Measurements from ENCODE around the gene LIMS1. TPM values are rescaled to one million over a fixed set of nuclear protein-coding genes. Genes with fewer than 3 reads are reported as not detected.
"Not testable (repeated sequence)": the region's sequence is repeated elsewhere in the genome, so short reads cannot be mapped to it uniquely, and the experiment has no call there.

The LIMS1 gene
- polyA plus RNA-seq, 3 donors, result 44.0 to 130 (median 124) TPM

DNA sequence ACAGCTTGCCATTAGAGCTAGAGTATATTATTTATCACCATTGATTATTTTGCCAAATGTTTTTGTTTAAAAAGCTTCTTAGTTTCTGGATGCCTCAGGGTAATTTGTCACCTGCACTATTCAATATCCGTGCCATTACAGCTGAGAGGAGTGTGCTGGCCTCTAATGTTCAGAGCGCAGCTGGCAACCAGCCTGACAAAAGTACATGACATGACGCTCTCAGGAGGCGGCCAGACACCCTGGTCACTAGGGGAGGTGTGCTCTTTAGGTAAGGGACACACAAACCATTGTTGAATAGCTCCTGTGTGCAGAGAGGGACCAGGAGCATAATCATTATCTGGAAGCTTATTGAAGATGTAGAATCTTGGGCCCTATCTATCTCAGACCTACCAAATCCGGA lies 20.3 kb downstream of the LIMS1 start:
- peaks cover 0 to 3% of the 10 kb centered on the region in 2 donors for H3K36me3 Mint-ChIP-seq
- no peak overlapping the region for H3K27ac ChIP-seq (ENCODE audit: low read depth in 1 of 2, low read length in 2 of 2)
- H3K27me3 Mint-ChIP-seq (ENCODE audit: low read depth in 3 of 3), result no peaks in the 10 kb centered on the region
- H3K9me3 Mint-ChIP-seq, result no peaks in the 10 kb centered on the region
- peak overlapping the region in 1 of 7 donors; percentile 12 for H3K27ac Mint-ChIP-seq
- H3K9ac ChIP-seq (ENCODE audit: insufficient read depth, low read length, poor library complexity, severe bottlenecking), result no peak overlapping the region
- TF ChIP-seq, protein P1, sequence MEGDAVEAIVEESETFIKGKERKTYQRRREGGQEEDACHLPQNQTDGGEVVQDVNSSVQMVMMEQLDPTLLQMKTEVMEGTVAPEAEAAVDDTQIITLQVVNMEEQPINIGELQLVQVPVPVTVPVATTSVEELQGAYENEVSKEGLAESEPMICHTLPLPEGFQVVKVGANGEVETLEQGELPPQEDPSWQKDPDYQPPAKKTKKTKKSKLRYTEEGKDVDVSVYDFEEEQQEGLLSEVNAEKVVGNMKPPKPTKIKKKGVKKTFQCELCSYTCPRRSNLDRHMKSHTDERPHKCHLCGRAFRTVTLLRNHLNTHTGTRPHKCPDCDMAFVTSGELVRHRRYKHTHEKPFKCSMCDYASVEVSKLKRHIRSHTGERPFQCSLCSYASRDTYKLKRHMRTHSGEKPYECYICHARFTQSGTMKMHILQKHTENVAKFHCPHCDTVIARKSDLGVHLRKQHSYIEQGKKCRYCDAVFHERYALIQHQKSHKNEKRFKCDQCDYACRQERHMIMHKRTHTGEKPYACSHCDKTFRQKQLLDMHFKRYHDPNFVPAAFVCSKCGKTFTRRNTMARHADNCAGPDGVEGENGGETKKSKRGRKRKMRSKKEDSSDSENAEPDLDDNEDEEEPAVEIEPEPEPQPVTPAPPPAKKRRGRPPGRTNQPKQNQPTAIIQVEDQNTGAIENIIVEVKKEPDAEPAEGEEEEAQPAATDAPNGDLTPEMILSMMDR (IDR thresholded peaks at IDR 0.05), result no peak
- H3K27me3 ChIP-seq (ENCODE audit: control insufficient read depth in 2 of 2, insufficient read depth in 2 of 2, low read length in 2 of 2), result no peaks in the 10 kb centered on the region
- peaks cover 24% of the 10 kb centered on the region for H4K20me1 ChIP-seq (ENCODE audit: insufficient read depth, low read length)
- H3K79me2 ChIP-seq (ENCODE audit: insufficient read depth, low read length), result peaks cover 48% of the 10 kb centered on the region
- 94% methylated on average over 2 of the region's 5 CpGs for WGBS (ENCODE audit: insufficient coverage)
- intact Hi-C loops (cut with micrococcal nuclease), result no loop called here
- H3K9me3 ChIP-seq (replicated peaks in 1 of 2; ENCODE audit: control insufficient read depth in 1 of 2, insufficient read depth in 1 of 2, low read length in 2 of 2), result no peaks in the 10 kb centered on the region
- H2AFZ ChIP-seq (ENCODE audit: insufficient read depth, low read depth, low read length, poor library complexity, severe bottlenecking), result no peak overlapping the region
- H3K4me2 ChIP-seq (replicated peaks; ENCODE audit: extremely low read depth, low read length, poor library complexity, severe bottlenecking), result no peak overlapping the region
- H3K4me1 ChIP-seq (ENCODE audit: control insufficient read depth in 1 of 2, insufficient read depth in 2 of 2, low read length in 2 of 2), result no peaks in the 10 kb centered on the region
- DNase-seq, result no peak
- no peak overlapping the region for H3K4me3 ChIP-seq (replicated peaks in 1 of 3; ENCODE audit: low read depth in 2 of 3, low read length in 3 of 3)
- H3K4me1 Mint-ChIP-seq, result peaks cover 2% of the 10 kb centered on the region
- H3K4me3 Mint-ChIP-seq, result no peak overlapping the region
- H3K36me3 ChIP-seq (replicated peaks in 1 of 2; ENCODE audit: control insufficient read depth in 1 of 2, insufficient read depth in 2 of 2, low read length in 2 of 2), result no peaks in the 10 kb centered on the region

DNA sequence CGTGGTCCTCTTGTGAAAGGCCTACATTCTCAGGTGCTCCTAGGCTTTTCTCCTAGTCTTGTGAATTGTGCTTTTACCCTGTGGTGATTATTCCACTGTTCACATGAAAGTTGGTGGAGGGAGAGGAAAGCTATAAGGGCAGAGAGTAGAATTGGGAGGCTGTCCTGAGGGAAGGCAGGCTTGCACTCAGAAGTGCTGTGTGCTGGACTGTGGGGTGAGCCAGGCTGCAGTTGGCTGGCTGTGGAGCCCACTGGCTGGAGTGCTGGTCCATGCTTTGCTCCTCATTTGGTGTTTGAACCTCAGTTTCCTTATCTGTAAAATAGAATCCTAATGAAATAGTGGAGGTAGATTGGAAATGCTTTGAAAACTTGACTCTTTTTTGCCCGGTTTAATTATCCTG lies 21.3 kb downstream of the LIMS1 start:
- 100% methylated on average over 1 of the region's 2 CpGs for WGBS (ENCODE audit: insufficient coverage)
- H3K27ac Mint-ChIP-seq, result peak overlapping the region in 1 of 7 donors; percentile 63
- Histone ChIP-seq H2AFZ (ENCODE audit: insufficient read depth, low read depth, low read length, poor library complexity, severe bottlenecking) (no peak overlapping the region), H3K27ac (ENCODE audit: low read depth in 1 of 2, low read length in 2 of 2) (no peak overlapping the region), H3K36me3 (replicated peaks in 1 of 2; ENCODE audit: control insufficient read depth in 1 of 2, insufficient read depth in 2 of 2, low read length in 2 of 2) (no peaks in the 10 kb centered on the region), H3K4me1 (ENCODE audit: control insufficient read depth in 1 of 2, insufficient read depth in 2 of 2, low read length in 2 of 2) (no peaks in the 10 kb centered on the region), H3K4me3 (replicated peaks in 1 of 3; ENCODE audit: low read depth in 2 of 3, low read length in 3 of 3) (no peak overlapping the region), H3K9ac (ENCODE audit: insufficient read depth, low read length, poor library complexity, severe bottlenecking) (no peak overlapping the region), H4K20me1 (ENCODE audit: insufficient read depth, low read length) (peaks cover 28% of the 10 kb centered on the region), H3K27me3 (ENCODE audit: control insufficient read depth in 2 of 2, insufficient read depth in 2 of 2, low read length in 2 of 2) (no peaks in the 10 kb centered on the region), H3K79me2 (ENCODE audit: insufficient read depth, low read length) (peaks cover 55% of the 10 kb centered on the region), H3K9me3 (replicated peaks in 1 of 2; ENCODE audit: control insufficient read depth in 1 of 2, insufficient read depth in 1 of 2, low read length in 2 of 2) (no peaks in the 10 kb centered on the region), H3K4me2 (replicated peaks; ENCODE audit: extremely low read depth, low read length, poor library complexity, severe bottlenecking) (no peak overlapping the region)
- H3K4me1 Mint-ChIP-seq, result peaks cover 2% of the 10 kb centered on the region
- DNase-seq, result no peak
- H3K4me3 Mint-ChIP-seq, result no peak overlapping the region
- TF ChIP-seq, protein P1 (IDR thresholded peaks at IDR 0.05), result no peak
- peaks cover 0 to 6% of the 10 kb centered on the region in 2 donors for H3K36me3 Mint-ChIP-seq
- H3K9me3 Mint-ChIP-seq, result no peaks in the 10 kb centered on the region
- H3K27me3 Mint-ChIP-seq (ENCODE audit: low read depth in 3 of 3), result no peaks in the 10 kb centered on the region
- intact Hi-C loops (cut with micrococcal nuclease), result no loop called here

DNA sequence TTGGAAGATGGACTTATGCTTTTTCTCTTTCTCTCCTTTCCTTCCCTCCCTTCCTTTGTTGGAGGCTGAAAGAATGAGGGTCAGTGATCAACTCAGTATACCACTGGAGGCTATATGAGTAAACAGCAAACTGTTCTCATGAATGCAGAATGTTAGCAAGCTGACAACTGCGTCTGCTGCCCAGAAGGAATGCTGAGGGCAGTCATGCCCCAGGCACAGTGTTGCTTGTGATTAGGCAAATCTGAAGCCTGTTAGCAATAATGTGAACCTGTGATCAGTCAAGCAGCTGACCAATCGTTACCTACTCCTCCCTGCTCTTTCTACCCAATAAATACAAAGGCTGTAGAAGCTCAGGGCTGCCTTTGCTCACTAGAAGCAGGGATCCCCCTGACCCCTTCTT lies 22.3 kb downstream of the LIMS1 start:
- H3K4me1 Mint-ChIP-seq; intact Hi-C loops (cut with micrococcal nuclease); H2AFZ ChIP-seq (ENCODE audit: insufficient read depth, low read depth, low read length, poor library complexity, severe bottlenecking); H3K27ac ChIP-seq (ENCODE audit: low read depth in 1 of 2, low read length in 2 of 2); H3K36me3 ChIP-seq (replicated peaks in 1 of 2; ENCODE audit: control insufficient read depth in 1 of 2, insufficient read depth in 2 of 2, low read length in 2 of 2); H3K4me1 ChIP-seq (ENCODE audit: control insufficient read depth in 1 of 2, insufficient read depth in 2 of 2, low read length in 2 of 2); H3K9ac ChIP-seq (ENCODE audit: insufficient read depth, low read length, poor library complexity, severe bottlenecking); H3K4me3 Mint-ChIP-seq; H3K4me3 ChIP-seq (replicated peaks in 1 of 3; ENCODE audit: low read depth in 2 of 3, low read length in 3 of 3); H3K36me3 Mint-ChIP-seq; H3K4me2 ChIP-seq (replicated peaks; ENCODE audit: extremely low read depth, low read length, poor library complexity, severe bottlenecking); H3K27me3 Mint-ChIP-seq (ENCODE audit: low read depth in 3 of 3); H3K9me3 ChIP-seq (replicated peaks in 1 of 2; ENCODE audit: control insufficient read depth in 1 of 2, insufficient read depth in 1 of 2, low read length in 2 of 2); DNase-seq; H3K9me3 Mint-ChIP-seq; H3K27me3 ChIP-seq (ENCODE audit: control insufficient read depth in 2 of 2, insufficient read depth in 2 of 2, low read length in 2 of 2): not testable (repeated sequence)
- H4K20me1 ChIP-seq (ENCODE audit: insufficient read depth, low read length), result peaks cover 32% of the 10 kb centered on the region
- peak overlapping the region in 1 of 7 donors; percentile 58 for H3K27ac Mint-ChIP-seq
- 83% methylated on average over 1 of the region's 2 CpGs for WGBS (ENCODE audit: insufficient coverage)
- peaks cover 63% of the 10 kb centered on the region for H3K79me2 ChIP-seq (ENCODE audit: insufficient read depth, low read length)

Measured in CD14-positive monocyte (primary cell).